Measurements from ENCODE around the gene RNF135.
"Not testable (repeated sequence)": the region's sequence is repeated elsewhere in the genome, so short reads cannot be mapped to it uniquely, and the experiment has no call there.

The RNF135 gene

GRCh38 chr17:30982855-30983254 is 12.0 kb downstream of the RNF135 start:
- in situ Hi-C loops (cut with HindIII; ENCODE audit: low pct_ligation_motif_present, low pct_unique_long_range_greater_than_20kb, low sequenced_read_pairs): no loop called here

GRCh38 chr17:30990458-30990857 is 19.6 kb downstream of the RNF135 start:
- in situ Hi-C loops (cut with HindIII; ENCODE audit: low pct_ligation_motif_present, low pct_unique_long_range_greater_than_20kb, low sequenced_read_pairs): no loop called here
- no peak for DNase-seq

More at GRCh38 chr17:30982855-30983254, 12.0 kb downstream of the RNF135 start:
- DNase-seq: no peak

GRCh38 chr17:30992551-30992950 is 21.7 kb downstream of the RNF135 start:
- in situ Hi-C loops (cut with HindIII; ENCODE audit: low pct_ligation_motif_present, low pct_unique_long_range_greater_than_20kb, low sequenced_read_pairs): no loop called here

GRCh38 chr17:30995347-30995746 is 24.5 kb downstream of the RNF135 start:
- no peak for DNase-seq
- in situ Hi-C loops (cut with HindIII; ENCODE audit: low pct_ligation_motif_present, low pct_unique_long_range_greater_than_20kb, low sequenced_read_pairs): no loop called here

More at GRCh38 chr17:30992551-30992950, 21.7 kb downstream of the RNF135 start:
- no peak for DNase-seq

- peak; percentile 75 for DNase-seq
- in situ Hi-C loops (cut with HindIII; ENCODE audit: low pct_ligation_motif_present, low pct_unique_long_range_greater_than_20kb, low sequenced_read_pairs): no loop called here
Measured at GRCh38 chr17:30996486-30996885, 25.6 kb downstream of the RNF135 start.

GRCh38 chr17:30997270-30997669 is 26.4 kb downstream of the RNF135 start:
- in situ Hi-C loops (cut with HindIII; ENCODE audit: low pct_ligation_motif_present, low pct_unique_long_range_greater_than_20kb, low sequenced_read_pairs): no loop called here
- DNase-seq: no peak

GRCh38 chr17:30997842-30998241 is 27.0 kb downstream of the RNF135 start:
- DNase-seq: no peak
- in situ Hi-C loops (cut with HindIII; ENCODE audit: low pct_ligation_motif_present, low pct_unique_long_range_greater_than_20kb, low sequenced_read_pairs): no loop called here

GRCh38 chr17:31002047-31002446 is 31.2 kb downstream of the RNF135 start:
- in situ Hi-C loops (cut with HindIII; ENCODE audit: low pct_ligation_motif_present, low pct_unique_long_range_greater_than_20kb, low sequenced_read_pairs): no loop called here

GRCh38 chr17:31003225-31003866 is 32.5 kb downstream of the RNF135 start:
- no peak for DNase-seq
- in situ Hi-C loops (cut with HindIII; ENCODE audit: low pct_ligation_motif_present, low pct_unique_long_range_greater_than_20kb, low sequenced_read_pairs): no loop called here

More at GRCh38 chr17:31002047-31002446, 31.2 kb downstream of the RNF135 start:
- no peak for DNase-seq

GRCh38 chr17:31004160-31004559 is 33.3 kb downstream of the RNF135 start:
- in situ Hi-C loops (cut with HindIII; ENCODE audit: low pct_ligation_motif_present, low pct_unique_long_range_greater_than_20kb, low sequenced_read_pairs): no loop called here
- no peak for DNase-seq

GRCh38 chr17:31007695-31008373 is 37.0 kb downstream of the RNF135 start:
- DNase-seq: no peak
- in situ Hi-C loops (cut with HindIII; ENCODE audit: low pct_ligation_motif_present, low pct_unique_long_range_greater_than_20kb, low sequenced_read_pairs): no loop called here

- in situ Hi-C loops (cut with HindIII; ENCODE audit: low pct_ligation_motif_present, low pct_unique_long_range_greater_than_20kb, low sequenced_read_pairs): no loop called here
- DNase-seq: peak; percentile 72
Measured at GRCh38 chr17:31008374-31009041, 37.7 kb downstream of the RNF135 start.

- in situ Hi-C loops (cut with HindIII; ENCODE audit: low pct_ligation_motif_present, low pct_unique_long_range_greater_than_20kb, low sequenced_read_pairs): not testable (repeated sequence)
- peak; percentile 46 for DNase-seq
Measured at GRCh38 chr17:31009042-31009702, 38.3 kb downstream of the RNF135 start.

GRCh38 chr17:31010014-31010413 is 39.2 kb downstream of the RNF135 start:
- in situ Hi-C loops (cut with HindIII; ENCODE audit: low pct_ligation_motif_present, low pct_unique_long_range_greater_than_20kb, low sequenced_read_pairs): not testable (repeated sequence)
- DNase-seq: peak; percentile 40

- DNase-seq: no peak
- in situ Hi-C loops (cut with HindIII; ENCODE audit: low pct_ligation_motif_present, low pct_unique_long_range_greater_than_20kb, low sequenced_read_pairs): no loop called here
Measured at GRCh38 chr17:31013844-31014243, 43.0 kb downstream of the RNF135 start.

- DNase-seq: no peak
- in situ Hi-C loops (cut with HindIII; ENCODE audit: low pct_ligation_motif_present, low pct_unique_long_range_greater_than_20kb, low sequenced_read_pairs): no loop called here
Measured at GRCh38 chr17:31015639-31016038, 44.8 kb downstream of the RNF135 start.

- in situ Hi-C loops (cut with HindIII; ENCODE audit: low pct_ligation_motif_present, low pct_unique_long_range_greater_than_20kb, low sequenced_read_pairs): no loop called here
- DNase-seq: no peak
Measured at GRCh38 chr17:31019004-31019403, 48.2 kb downstream of the RNF135 start.

- in situ Hi-C loops (cut with HindIII; ENCODE audit: low pct_ligation_motif_present, low pct_unique_long_range_greater_than_20kb, low sequenced_read_pairs): not testable (repeated sequence)
Measured at GRCh38 chr17:31023171-31023570, 52.3 kb downstream of the RNF135 start.

GRCh38 chr17:31031841-31032240 is 61.0 kb downstream of the RNF135 start:
- in situ Hi-C loops (cut with HindIII; ENCODE audit: low pct_ligation_motif_present, low pct_unique_long_range_greater_than_20kb, low sequenced_read_pairs): no loop called here
- DNase-seq: no peak

More at GRCh38 chr17:31023171-31023570, 52.3 kb downstream of the RNF135 start:
- not testable (repeated sequence) for DNase-seq

Measured in ACHN (cell line).